Kidney (tissue), 14 donors: Measurements from ENCODE around the gene NEK6. TPM values are rescaled to one million over a fixed set of nuclear protein-coding genes. Genes with fewer than 3 reads are reported as not detected.

Experiments
- DNase-seq, 5 donors: peaks; one replicate each; pipeline ENCODE4 v3.0.0-alpha.2; 2013 to 2020
- FAIRE-seq: peaks from 2 replicates; lab custom pipeline; 2012; peaks lifted over from hg19 to GRCh38; lab: Jason Lieb, UNC
- H3K27ac ChIP-seq, 2 donors: one replicate each; pipeline ENCODE4 v1.7.0; 2013; ENCODE audit warnings: low read depth in 2 of 2, low read length in 2 of 2, inconsistent platforms in 1 of 2
- H3K27me3 ChIP-seq: one replicate; pipeline ENCODE4 v1.7.1; 2013; ENCODE audit warnings: low read length, inconsistent platforms; ENCODE audit not compliant: control insufficient read depth, insufficient read depth
- H3K36me3 ChIP-seq, 3 donors: one replicate each; pipeline versions ENCODE4 v1.7.0 to v1.7.1; 2013; ENCODE audit warnings: low read length in 3 of 3, control low read depth in 1 of 3, inconsistent platforms in 1 of 3; ENCODE audit not compliant: insufficient read depth in 3 of 3, control insufficient read depth in 2 of 3
- H3K4me1 ChIP-seq, 3 donors: one replicate each; pipeline versions ENCODE4 v1.7.0 to v1.7.1; 2013; ENCODE audit warnings: low read length in 3 of 3, inconsistent platforms in 1 of 3, low read depth in 1 of 3; ENCODE audit not compliant: control insufficient read depth in 2 of 3, insufficient read depth in 2 of 3
- H3K4me3 ChIP-seq, 3 donors: one replicate each; pipeline versions ENCODE4 v1.7.0 to v1.8.1; 2013; ENCODE audit warnings: low read length in 3 of 3, control low read depth in 1 of 3, inconsistent platforms in 1 of 3
- H3K9ac ChIP-seq, 3 donors: one replicate each; pipeline versions ENCODE4 v1.7.0 to v1.7.1; 2013; ENCODE audit warnings: low read length in 3 of 3, control low read depth in 1 of 3, inconsistent platforms in 1 of 3
- H3K9me3 ChIP-seq, 3 donors: one replicate each; pipeline versions ENCODE4 v1.7.0 to v1.7.1; 2013; ENCODE audit warnings: low read length in 3 of 3, control low read depth in 1 of 3, inconsistent platforms in 1 of 3; ENCODE audit not compliant: control insufficient read depth in 2 of 3, insufficient read depth in 1 of 3
- CTCF ChIP-seq: IDR thresholded peaks from 3 replicates; pipeline ENCODE4 v1.5.1; 2012; ENCODE audit warnings: mild to moderate bottlenecking, moderate library complexity, borderline replicate concordance; ENCODE audit not compliant: insufficient read depth; ENCODE audit errors: extremely low read depth
- intact Hi-C: fragments of 100-400 bp; cut with DNase I; formaldehyde crosslinking; loops from one replicate; pipeline ENCODE4 v1.11.1; 2022
- polyA plus RNA-seq: library from polyadenylated mRNA; stranded (reverse); fragments of 350-450 nt; fragmentation: Illumina TruSeq; extraction: RNeasy Lipid Tissue Mini Kit (QIAGEN cat#74804); gene quantifications from one replicate; pipeline ENCODE4 v1.2.3, GENCODE V29; 2014; ENCODE audit warnings: low read depth, low replicate concordance; ENCODE audit not compliant: insufficient read depth
- total RNA-seq: library from RNA; stranded (reverse); fragmentation: NEBNext Ultra II Directional; extraction: Animal tissue kit (Norgen Biotek cat#: 25700); gene quantifications from one replicate; pipeline ENCODE4 v1.2.1, GENCODE V29; 2021
- donor health status: control.
- donor health status: control.
- donor health status: control.
- donor health status: control.
- donor health status: control.
- donor health status: DM: yes; HTN: yes; CAD: no.
- donor health status: Normal renal cell carcinoma (clear cell type).

Gene NEK6
- total and polyA plus RNA-seq, 2 donors from 2014 or later, result 14.9 to 82.1 TPM

GRCh38 chr9:124271660-124272059, 13.9 kb downstream of the NEK6 start:
- no peak overlapping the region for H3K4me3 ChIP-seq
- DNase-seq (no peak), FAIRE-seq (no peak)
- H3K36me3 ChIP-seq, result no peaks in the 10 kb centered on the region
- no peaks in the 10 kb centered on the region for H3K27me3 ChIP-seq
- intact Hi-C loops, result no loop called here
- no peaks in the 10 kb centered on the region for H3K9me3 ChIP-seq
- TF ChIP-seq CTCF, result no peak
- H3K9ac ChIP-seq, result no peak overlapping the region
- H3K4me1 ChIP-seq, result peaks cover 0 to 33% (median 14%) of the 10 kb centered on the region in 3 donors
- H3K27ac ChIP-seq, result no peak overlapping the region

GRCh38 chr9:124272118-124272517, 14.4 kb downstream of the NEK6 start:
- no peak overlapping the region for H3K27ac ChIP-seq

GRCh38 chr9:124272979-124273378, 15.2 kb downstream of the NEK6 start:
- Histone ChIP-seq H3K36me3 (no peaks in the 10 kb centered on the region), H3K9me3 (no peaks in the 10 kb centered on the region), H3K9ac (no peak overlapping the region), H3K4me3 (no peak overlapping the region), H3K27me3 (no peaks in the 10 kb centered on the region), H3K4me1 (peaks cover 0 to 20% (median 11%) of the 10 kb centered on the region in 3 donors), H3K27ac (no peak overlapping the region)
- intact Hi-C loops, result no loop called here
- TF ChIP-seq CTCF, result no peak
- no peak for DNase-seq
- FAIRE-seq, result no peak

More at GRCh38 chr9:124272118-124272517, 14.4 kb downstream of the NEK6 start:
- intact Hi-C loops, result no loop called here
- DNase-seq (no peak), FAIRE-seq (no peak)
- no peak overlapping the region for H3K9ac ChIP-seq
- no peak overlapping the region for H3K4me3 ChIP-seq
- no peak for TF ChIP-seq CTCF
- no peaks in the 10 kb centered on the region for H3K27me3 ChIP-seq
- peaks cover 0 to 29% (median 14%) of the 10 kb centered on the region in 3 donors for H3K4me1 ChIP-seq
- H3K36me3 ChIP-seq, result no peaks in the 10 kb centered on the region
- no peaks in the 10 kb centered on the region for H3K9me3 ChIP-seq
